ENCODE data around the gene ARHGEF26.

DNA sequence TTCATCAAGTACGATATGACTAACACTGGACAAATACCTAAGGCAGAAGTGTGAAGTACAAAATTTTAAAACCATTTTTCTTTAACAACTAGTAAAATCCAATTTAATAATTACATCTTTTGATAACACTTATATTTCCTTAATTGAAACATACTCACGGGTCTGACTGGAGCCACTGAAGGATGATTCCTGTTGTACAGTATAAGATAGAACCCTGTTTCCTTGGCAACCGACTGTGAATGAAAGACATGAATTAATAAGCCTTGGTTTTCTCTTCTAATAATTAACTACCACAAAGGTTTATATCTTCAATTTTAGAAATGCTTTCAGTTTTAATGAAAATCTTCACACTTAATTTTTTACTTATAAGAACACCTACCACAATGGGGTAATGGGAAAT lies 183.7 kb downstream of the ARHGEF26 start:
- TF ChIP-seq EZH2 (IDR thresholded peaks at IDR 0.05; ENCODE audit: insufficient read depth, poor library complexity, severe bottlenecking) (no peak), EZH2phosphoT487 (IDR thresholded peaks at IDR 0.05; ENCODE audit: insufficient read depth, low read depth) (no peak)

Data from GM23248 (cell line).